ENCODE results near the gene EPHB1.

Gene EPHB1

GRCh38 chr3:135163701-135164100 is 368.6 kb downstream of the EPHB1 start:
- H3K4me3 ChIP-seq (ENCODE audit: low read depth, low read length, poor library complexity, severe bottlenecking) = no peak overlapping the region
- no peaks in the 10 kb centered on the region for H3F3A ChIP-seq (ENCODE audit: insufficient read depth, low read length)
- no peaks in the 10 kb centered on the region for H3K36me3 ChIP-seq (ENCODE audit: insufficient read depth, low read length)
- no peak overlapping the region for H2AFZ ChIP-seq (ENCODE audit: low read length)
- H3K9me3 ChIP-seq (ENCODE audit: low read length) = no peaks in the 10 kb centered on the region
- H3K9me2 ChIP-seq (ENCODE audit: low read depth, low read length) = no peaks in the 10 kb centered on the region
- H3K27ac ChIP-seq (ENCODE audit: low read depth, low read length, poor library complexity, severe bottlenecking) = no peak overlapping the region
- no peaks in the 10 kb centered on the region for H3K27me3 ChIP-seq (ENCODE audit: insufficient read depth, low read length)
- no peak overlapping the region for H3K9ac ChIP-seq (ENCODE audit: low read length)
- no peak for TF ChIP-seq EZH2 (IDR thresholded peaks at IDR 0.05; ENCODE audit: borderline replicate concordance, low read length)
- TF ChIP-seq CTCF (IDR thresholded peaks at IDR 0.05; ENCODE audit: low read length) = no peak
- no peaks in the 10 kb centered on the region for H3K79me2 ChIP-seq (ENCODE audit: insufficient read depth, low read length)
- no peaks in the 10 kb centered on the region for H4K20me1 ChIP-seq (ENCODE audit: insufficient read depth, low read length)
- H3K4me1 ChIP-seq (ENCODE audit: insufficient read depth, low read length, severe bottlenecking) = no peaks in the 10 kb centered on the region
- H3K4me2 ChIP-seq (ENCODE audit: low read length) = no peak overlapping the region

DNA sequence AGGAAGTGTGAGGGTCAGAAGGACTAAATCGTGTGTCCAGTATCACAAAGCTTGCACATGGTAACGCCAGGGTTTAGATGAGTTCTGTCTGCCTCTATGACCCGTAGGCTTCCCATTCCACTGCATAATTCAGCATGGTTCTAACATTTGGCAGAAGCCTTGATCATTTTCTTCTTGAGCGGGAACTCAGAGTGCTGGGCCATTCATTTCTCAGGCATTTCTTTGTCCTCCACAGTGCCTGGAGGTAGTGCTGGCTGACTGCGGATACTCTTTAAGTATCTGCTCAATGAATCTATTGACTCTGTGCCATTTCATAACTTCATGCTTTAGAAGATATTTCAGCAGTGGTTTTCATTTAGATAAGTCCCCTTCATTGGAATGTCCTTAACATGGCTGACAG is 370.2 kb downstream of the EPHB1 start:
- no peak overlapping the region for H3K4me2 ChIP-seq (ENCODE audit: low read length)
- H3K9ac ChIP-seq (ENCODE audit: low read length) = no peak overlapping the region
- no peaks in the 10 kb centered on the region for H3K9me3 ChIP-seq (ENCODE audit: low read length)
- no peak for TF ChIP-seq CTCF (IDR thresholded peaks at IDR 0.05; ENCODE audit: low read length)
- no peak for TF ChIP-seq EZH2 (IDR thresholded peaks at IDR 0.05; ENCODE audit: borderline replicate concordance, low read length)
- H3K79me2 ChIP-seq (ENCODE audit: insufficient read depth, low read length) = no peaks in the 10 kb centered on the region
- no peak overlapping the region for H2AFZ ChIP-seq (ENCODE audit: low read length)
- H3F3A ChIP-seq (ENCODE audit: insufficient read depth, low read length) = no peaks in the 10 kb centered on the region
- no peaks in the 10 kb centered on the region for H3K9me2 ChIP-seq (ENCODE audit: low read depth, low read length)
- H3K27me3 ChIP-seq (ENCODE audit: insufficient read depth, low read length) = no peaks in the 10 kb centered on the region
- H4K20me1 ChIP-seq (ENCODE audit: insufficient read depth, low read length) = no peaks in the 10 kb centered on the region
- H3K36me3 ChIP-seq (ENCODE audit: insufficient read depth, low read length) = no peaks in the 10 kb centered on the region
- H3K4me1 ChIP-seq (ENCODE audit: insufficient read depth, low read length, severe bottlenecking) = no peaks in the 10 kb centered on the region
- H3K4me3 ChIP-seq (ENCODE audit: low read depth, low read length, poor library complexity, severe bottlenecking) = no peak overlapping the region
- H3K27ac ChIP-seq (ENCODE audit: low read depth, low read length, poor library complexity, severe bottlenecking) = no peak overlapping the region

GRCh38 chr3:135166266-135166825 is 371.3 kb downstream of the EPHB1 start:
- no peaks in the 10 kb centered on the region for H4K20me1 ChIP-seq (ENCODE audit: insufficient read depth, low read length)
- H3K79me2 ChIP-seq (ENCODE audit: insufficient read depth, low read length) = no peaks in the 10 kb centered on the region
- H3K4me2 ChIP-seq (ENCODE audit: low read length) = no peak overlapping the region

More at GRCh38 chr3:135166266-135166825, 371.3 kb downstream of the EPHB1 start:
- Histone ChIP-seq H3K9me3 (ENCODE audit: low read length) (no peaks in the 10 kb centered on the region), H3K4me3 (ENCODE audit: low read depth, low read length, poor library complexity, severe bottlenecking) (no peak overlapping the region), H3K9ac (ENCODE audit: low read length) (no peak overlapping the region), H2AFZ (ENCODE audit: low read length) (no peak overlapping the region), H3F3A (ENCODE audit: insufficient read depth, low read length) (no peaks in the 10 kb centered on the region), H3K9me2 (ENCODE audit: low read depth, low read length) (no peaks in the 10 kb centered on the region), H3K27ac (ENCODE audit: low read depth, low read length, poor library complexity, severe bottlenecking) (no peak overlapping the region), H3K27me3 (ENCODE audit: insufficient read depth, low read length) (no peaks in the 10 kb centered on the region), H3K4me1 (ENCODE audit: insufficient read depth, low read length, severe bottlenecking) (no peaks in the 10 kb centered on the region), H3K36me3 (ENCODE audit: insufficient read depth, low read length) (no peaks in the 10 kb centered on the region)
- TF ChIP-seq EZH2 (IDR thresholded peaks at IDR 0.05; ENCODE audit: borderline replicate concordance, low read length) (no peak), CTCF (IDR thresholded peaks at IDR 0.05; ENCODE audit: low read length) (no peak)
